ENCODE results near the gene ATP6V1G2. TPM values are rescaled to one million over a fixed set of nuclear protein-coding genes. Genes with fewer than 3 reads are reported as not detected.
"Not testable (repeated sequence)": the region's sequence is repeated elsewhere in the genome, so short reads cannot be mapped to it uniquely, and the experiment has no call there.

The ATP6V1G2 gene
- total RNA-seq, 1 experiment from 2014 or later = 0.98 TPM

DNA sequence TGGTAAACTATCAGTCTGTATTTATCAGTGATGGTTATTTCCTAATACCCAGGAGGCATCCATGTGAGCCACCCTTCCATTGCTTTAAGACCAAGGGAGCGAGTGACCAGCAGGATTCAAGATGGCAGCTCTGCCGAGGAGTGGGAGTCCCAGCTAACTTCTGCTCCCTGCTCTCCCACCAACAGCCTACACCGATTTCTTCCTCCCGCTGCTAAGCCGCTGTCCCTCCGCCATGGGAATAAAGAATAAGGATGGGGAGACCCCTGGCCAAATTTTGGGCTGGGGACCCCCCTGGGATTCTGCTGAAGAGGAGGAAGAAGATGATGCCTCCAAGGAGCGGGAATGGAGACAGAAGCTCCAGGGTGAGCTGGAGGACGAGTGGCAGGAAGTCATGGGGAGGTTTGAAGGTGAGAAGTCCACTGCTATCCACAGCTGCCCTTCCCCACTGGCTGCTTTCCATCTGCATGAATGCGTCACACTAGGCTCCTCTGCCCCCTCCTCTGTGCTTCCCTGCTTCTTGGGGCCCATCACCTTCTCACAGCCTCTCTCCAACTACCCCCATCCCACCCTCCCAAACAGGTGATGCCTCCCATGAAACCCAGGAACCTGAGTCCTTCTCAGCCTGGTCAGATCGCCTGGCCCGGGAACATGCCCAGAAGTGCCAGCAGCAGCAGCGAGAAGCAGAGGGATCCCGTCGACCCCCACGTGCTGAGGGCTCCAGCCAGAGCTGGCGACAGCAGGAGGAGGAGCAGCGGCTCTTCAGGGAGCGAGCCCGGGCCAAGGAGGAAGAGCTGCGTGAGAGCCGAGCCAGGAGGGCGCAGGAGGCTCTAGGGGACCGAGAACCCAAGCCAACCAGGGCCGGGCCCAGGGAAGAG is 11.3 kb upstream of the ATP6V1G2 start:
- in situ Hi-C loops (cut with HindIII; ENCODE audit: low pct_unique_long_range_greater_than_20kb, low sequenced_read_pairs) = no loop called here
- peaks cover 13% of the 10 kb centered on the region for H3K4me1 ChIP-seq (ENCODE audit: control insufficient read depth, insufficient read depth, low read length)
- H3K9me3 ChIP-seq (ENCODE audit: control insufficient read depth, insufficient read depth, low read depth, low read length) = no peaks in the 10 kb centered on the region
- H3K27ac ChIP-seq (ENCODE audit: low read length) = no peak overlapping the region
- BruUV-seq (replicated peaks) = no TSS peak
- no peak overlapping the region for H3K4me3 ChIP-seq (ENCODE audit: low read depth in 2 of 2, low read length in 2 of 2)
- ChIA-PET POLR2A (interaction anchor here (0.8 to 0.9 kb wide), 2 partner anchors 30 to 59 kb away, joined by 4 to 6 read pairs; no protein-coding TSS in a partner anchor), CTCF (no interaction called here)
- intact Hi-C loops (cut with micrococcal nuclease; ENCODE audit: unreplicated experiment) = no loop called here
- TF ChIP-seq, protein P1, sequence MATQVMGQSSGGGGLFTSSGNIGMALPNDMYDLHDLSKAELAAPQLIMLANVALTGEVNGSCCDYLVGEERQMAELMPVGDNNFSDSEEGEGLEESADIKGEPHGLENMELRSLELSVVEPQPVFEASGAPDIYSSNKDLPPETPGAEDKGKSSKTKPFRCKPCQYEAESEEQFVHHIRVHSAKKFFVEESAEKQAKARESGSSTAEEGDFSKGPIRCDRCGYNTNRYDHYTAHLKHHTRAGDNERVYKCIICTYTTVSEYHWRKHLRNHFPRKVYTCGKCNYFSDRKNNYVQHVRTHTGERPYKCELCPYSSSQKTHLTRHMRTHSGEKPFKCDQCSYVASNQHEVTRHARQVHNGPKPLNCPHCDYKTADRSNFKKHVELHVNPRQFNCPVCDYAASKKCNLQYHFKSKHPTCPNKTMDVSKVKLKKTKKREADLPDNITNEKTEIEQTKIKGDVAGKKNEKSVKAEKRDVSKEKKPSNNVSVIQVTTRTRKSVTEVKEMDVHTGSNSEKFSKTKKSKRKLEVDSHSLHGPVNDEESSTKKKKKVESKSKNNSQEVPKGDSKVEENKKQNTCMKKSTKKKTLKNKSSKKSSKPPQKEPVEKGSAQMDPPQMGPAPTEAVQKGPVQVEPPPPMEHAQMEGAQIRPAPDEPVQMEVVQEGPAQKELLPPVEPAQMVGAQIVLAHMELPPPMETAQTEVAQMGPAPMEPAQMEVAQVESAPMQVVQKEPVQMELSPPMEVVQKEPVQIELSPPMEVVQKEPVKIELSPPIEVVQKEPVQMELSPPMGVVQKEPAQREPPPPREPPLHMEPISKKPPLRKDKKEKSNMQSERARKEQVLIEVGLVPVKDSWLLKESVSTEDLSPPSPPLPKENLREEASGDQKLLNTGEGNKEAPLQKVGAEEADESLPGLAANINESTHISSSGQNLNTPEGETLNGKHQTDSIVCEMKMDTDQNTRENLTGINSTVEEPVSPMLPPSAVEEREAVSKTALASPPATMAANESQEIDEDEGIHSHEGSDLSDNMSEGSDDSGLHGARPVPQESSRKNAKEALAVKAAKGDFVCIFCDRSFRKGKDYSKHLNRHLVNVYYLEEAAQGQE (IDR thresholded peaks at IDR 0.05; ENCODE audit: insufficient read depth in 1 of 2, low read depth in 2 of 2, low read length in 1 of 2) = no peak
- TF ChIP-seq POLR2AphosphoS5 (IDR thresholded peaks at IDR 0.05; ENCODE audit: low read depth, low read length) (no peak), SIN3A (IDR thresholded peaks at IDR 0.05; ENCODE audit: borderline replicate concordance, insufficient read depth, low read depth, low read length) (no peak), TCF7L2 (IDR thresholded peaks at IDR 0.05; ENCODE audit: low read depth, low read length) (no peak)
- TF ChIP-seq, protein P2, sequence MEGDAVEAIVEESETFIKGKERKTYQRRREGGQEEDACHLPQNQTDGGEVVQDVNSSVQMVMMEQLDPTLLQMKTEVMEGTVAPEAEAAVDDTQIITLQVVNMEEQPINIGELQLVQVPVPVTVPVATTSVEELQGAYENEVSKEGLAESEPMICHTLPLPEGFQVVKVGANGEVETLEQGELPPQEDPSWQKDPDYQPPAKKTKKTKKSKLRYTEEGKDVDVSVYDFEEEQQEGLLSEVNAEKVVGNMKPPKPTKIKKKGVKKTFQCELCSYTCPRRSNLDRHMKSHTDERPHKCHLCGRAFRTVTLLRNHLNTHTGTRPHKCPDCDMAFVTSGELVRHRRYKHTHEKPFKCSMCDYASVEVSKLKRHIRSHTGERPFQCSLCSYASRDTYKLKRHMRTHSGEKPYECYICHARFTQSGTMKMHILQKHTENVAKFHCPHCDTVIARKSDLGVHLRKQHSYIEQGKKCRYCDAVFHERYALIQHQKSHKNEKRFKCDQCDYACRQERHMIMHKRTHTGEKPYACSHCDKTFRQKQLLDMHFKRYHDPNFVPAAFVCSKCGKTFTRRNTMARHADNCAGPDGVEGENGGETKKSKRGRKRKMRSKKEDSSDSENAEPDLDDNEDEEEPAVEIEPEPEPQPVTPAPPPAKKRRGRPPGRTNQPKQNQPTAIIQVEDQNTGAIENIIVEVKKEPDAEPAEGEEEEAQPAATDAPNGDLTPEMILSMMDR (IDR thresholded peaks at IDR 0.05) = no peak
- H3K27me3 ChIP-seq (ENCODE audit: control insufficient read depth, insufficient read depth, low read length) = no peaks in the 10 kb centered on the region
- no peak for ATAC-seq
- no peak for DNase-seq (ENCODE audit: low read depth, low spot score)
- peaks cover 10% of the 10 kb centered on the region for H3K36me3 ChIP-seq (ENCODE audit: control insufficient read depth, insufficient read depth, low read length)

DNA sequence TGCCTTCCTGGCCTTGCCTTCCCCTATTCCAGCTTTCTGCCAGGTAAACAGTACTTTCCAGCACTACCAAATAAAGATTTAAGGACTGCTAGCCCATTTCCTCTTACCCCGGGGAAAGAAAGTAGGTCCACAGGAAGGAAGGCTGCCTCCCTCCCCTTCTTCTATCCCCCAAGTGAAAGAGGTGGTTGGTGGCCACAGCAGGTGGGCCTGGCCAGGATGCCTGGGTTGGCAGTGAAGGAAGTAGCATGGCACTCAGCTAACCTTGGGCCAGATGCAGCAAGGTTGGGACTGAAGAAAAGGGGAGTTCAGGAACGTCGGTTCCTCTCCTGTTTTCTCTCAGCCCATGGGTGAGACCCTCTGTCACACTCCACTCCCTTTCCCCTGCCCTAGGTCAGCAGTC is 9.9 kb upstream of the ATP6V1G2 start:
- no peak for DNase-seq (ENCODE audit: low read depth, low spot score)
- Histone ChIP-seq H3K27me3 (ENCODE audit: control insufficient read depth, insufficient read depth, low read length) (no peaks in the 10 kb centered on the region), H3K4me3 (ENCODE audit: low read depth in 2 of 2, low read length in 2 of 2) (no peak overlapping the region), H3K4me1 (ENCODE audit: control insufficient read depth, insufficient read depth, low read length) (peaks cover 13% of the 10 kb centered on the region), H3K9me3 (ENCODE audit: control insufficient read depth, insufficient read depth, low read depth, low read length) (no peaks in the 10 kb centered on the region), H3K27ac (ENCODE audit: low read length) (no peak overlapping the region), H3K36me3 (ENCODE audit: control insufficient read depth, insufficient read depth, low read length) (peaks cover 10% of the 10 kb centered on the region)
- BruUV-seq (replicated peaks) = no TSS peak
- ChIA-PET POLR2A (interaction anchor here (0.9 kb wide), 1 partner anchor 32 kb away, joined by 4 read pairs; no protein-coding TSS in a partner anchor), CTCF (no interaction called here)
- intact Hi-C loops (cut with micrococcal nuclease; ENCODE audit: unreplicated experiment) (no loop called here), in situ Hi-C loops (cut with HindIII; ENCODE audit: low pct_unique_long_range_greater_than_20kb, low sequenced_read_pairs) (no loop called here)
- no peak for ATAC-seq
- TF ChIP-seq, protein P1 (IDR thresholded peaks at IDR 0.05; ENCODE audit: insufficient read depth in 1 of 2, low read depth in 2 of 2, low read length in 1 of 2) = no peak
- no peak for TF ChIP-seq SIN3A (IDR thresholded peaks at IDR 0.05; ENCODE audit: borderline replicate concordance, insufficient read depth, low read depth, low read length)
- TF ChIP-seq TCF7L2 (IDR thresholded peaks at IDR 0.05; ENCODE audit: low read depth, low read length) = no peak
- TF ChIP-seq, protein P2 (IDR thresholded peaks at IDR 0.05) = no peak
- no peak for TF ChIP-seq POLR2AphosphoS5 (IDR thresholded peaks at IDR 0.05; ENCODE audit: low read depth, low read length)

DNA sequence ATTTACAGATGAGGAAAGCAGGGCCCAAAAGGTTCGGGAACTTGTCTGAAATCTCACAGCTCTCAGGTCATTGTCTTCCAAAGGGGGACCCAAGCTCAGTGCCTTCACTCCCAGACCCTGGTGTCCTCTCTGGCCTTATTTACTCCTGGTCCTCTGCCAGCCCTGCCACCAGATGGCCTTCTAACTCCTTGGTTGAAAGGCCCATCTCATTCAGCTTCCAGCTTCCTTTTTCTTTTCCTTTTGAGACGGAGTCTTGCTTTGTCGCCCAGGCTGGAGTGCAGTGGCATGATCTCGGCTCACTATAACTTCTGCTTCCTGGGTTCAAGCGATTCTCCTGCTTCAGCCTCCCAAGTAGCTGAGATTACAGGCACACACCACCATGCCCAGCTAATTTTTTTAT is 5.0 kb upstream of the ATP6V1G2 start:
- intact Hi-C loops (cut with micrococcal nuclease; ENCODE audit: unreplicated experiment) = loop anchor here (1.0 kb wide), 1 partner anchor 46 kb away; no protein-coding TSS in a partner anchor
- not testable (repeated sequence) for BruUV-seq (replicated peaks); DNase-seq (ENCODE audit: low read depth, low spot score)

More for the DNA sequence above, 5.0 kb upstream of the ATP6V1G2 start:
- H3K27ac ChIP-seq (ENCODE audit: low read length); H3K36me3 ChIP-seq (ENCODE audit: control insufficient read depth, insufficient read depth, low read length); ATAC-seq; in situ Hi-C loops (cut with HindIII; ENCODE audit: low pct_unique_long_range_greater_than_20kb, low sequenced_read_pairs); H3K27me3 ChIP-seq (ENCODE audit: control insufficient read depth, insufficient read depth, low read length); H3K4me1 ChIP-seq (ENCODE audit: control insufficient read depth, insufficient read depth, low read length); H3K4me3 ChIP-seq (ENCODE audit: low read depth in 2 of 2, low read length in 2 of 2); H3K9me3 ChIP-seq (ENCODE audit: control insufficient read depth, insufficient read depth, low read depth, low read length): not testable (repeated sequence)
- ChIA-PET CTCF (interaction anchor here (0.8 to 1.7 kb wide), 6 partner anchors 27 to 47 kb away, joined by 3 to 22 read pairs (median 6); no protein-coding TSS in a partner anchor), POLR2A (interaction anchor here (0.5 to 0.6 kb wide), 2 partner anchors 48 to 354 kb away, joined by 3 to 4 read pairs; no protein-coding TSS in a partner anchor)

Measured in Panc1 (cell line).